ENCODE measurements around the gene NTRK2.

DNA sequence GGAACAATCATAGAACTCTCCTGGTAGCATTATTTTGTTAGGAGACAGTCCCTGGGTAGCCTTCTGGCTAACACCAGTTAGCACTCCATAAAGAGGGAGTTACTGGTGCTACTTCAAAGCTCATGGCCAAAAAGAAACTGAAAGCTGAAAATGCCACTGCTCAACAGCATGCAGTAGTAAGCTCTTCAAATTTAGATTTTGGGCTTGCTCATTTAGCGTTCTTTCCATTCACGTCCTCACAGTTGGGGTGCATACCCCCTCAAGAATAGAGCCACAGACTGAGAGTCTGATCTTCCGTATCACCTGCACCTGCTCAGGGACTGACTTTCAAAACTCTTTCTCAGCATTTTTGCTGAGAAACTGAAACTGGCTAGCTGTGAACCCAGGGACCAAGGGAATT lies 24.7 kb downstream of the NTRK2 start:
- TF ChIP-seq, protein P1, sequence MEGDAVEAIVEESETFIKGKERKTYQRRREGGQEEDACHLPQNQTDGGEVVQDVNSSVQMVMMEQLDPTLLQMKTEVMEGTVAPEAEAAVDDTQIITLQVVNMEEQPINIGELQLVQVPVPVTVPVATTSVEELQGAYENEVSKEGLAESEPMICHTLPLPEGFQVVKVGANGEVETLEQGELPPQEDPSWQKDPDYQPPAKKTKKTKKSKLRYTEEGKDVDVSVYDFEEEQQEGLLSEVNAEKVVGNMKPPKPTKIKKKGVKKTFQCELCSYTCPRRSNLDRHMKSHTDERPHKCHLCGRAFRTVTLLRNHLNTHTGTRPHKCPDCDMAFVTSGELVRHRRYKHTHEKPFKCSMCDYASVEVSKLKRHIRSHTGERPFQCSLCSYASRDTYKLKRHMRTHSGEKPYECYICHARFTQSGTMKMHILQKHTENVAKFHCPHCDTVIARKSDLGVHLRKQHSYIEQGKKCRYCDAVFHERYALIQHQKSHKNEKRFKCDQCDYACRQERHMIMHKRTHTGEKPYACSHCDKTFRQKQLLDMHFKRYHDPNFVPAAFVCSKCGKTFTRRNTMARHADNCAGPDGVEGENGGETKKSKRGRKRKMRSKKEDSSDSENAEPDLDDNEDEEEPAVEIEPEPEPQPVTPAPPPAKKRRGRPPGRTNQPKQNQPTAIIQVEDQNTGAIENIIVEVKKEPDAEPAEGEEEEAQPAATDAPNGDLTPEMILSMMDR (IDR thresholded peaks at IDR 0.05 in 2 of 3, conservative IDR thresholded peaks at IDR 0.05 in 1 of 3; ENCODE audit: borderline replicate concordance in 1 of 3, insufficient read depth in 1 of 3, low read depth in 2 of 3, low read length in 2 of 3): no peak
- TF ChIP-seq EZH2 (IDR thresholded peaks at IDR 0.05) (no peak), POLR2A (IDR thresholded peaks at IDR 0.05; ENCODE audit: borderline replicate concordance, extremely low read depth, insufficient read depth, insufficient read length) (no peak), RAD21 (IDR thresholded peaks at IDR 0.05; ENCODE audit: low read depth) (no peak), EZH2phosphoT487 (IDR thresholded peaks at IDR 0.05; ENCODE audit: borderline replicate concordance) (no peak), ZNF274 (IDR thresholded peaks at IDR 0.05; ENCODE audit: low read depth, low read length) (no peak), POLR2AphosphoS5 (IDR thresholded peaks at IDR 0.05; ENCODE audit: low read depth, low read length) (no peak)
- TF ChIP-seq, protein P2, sequence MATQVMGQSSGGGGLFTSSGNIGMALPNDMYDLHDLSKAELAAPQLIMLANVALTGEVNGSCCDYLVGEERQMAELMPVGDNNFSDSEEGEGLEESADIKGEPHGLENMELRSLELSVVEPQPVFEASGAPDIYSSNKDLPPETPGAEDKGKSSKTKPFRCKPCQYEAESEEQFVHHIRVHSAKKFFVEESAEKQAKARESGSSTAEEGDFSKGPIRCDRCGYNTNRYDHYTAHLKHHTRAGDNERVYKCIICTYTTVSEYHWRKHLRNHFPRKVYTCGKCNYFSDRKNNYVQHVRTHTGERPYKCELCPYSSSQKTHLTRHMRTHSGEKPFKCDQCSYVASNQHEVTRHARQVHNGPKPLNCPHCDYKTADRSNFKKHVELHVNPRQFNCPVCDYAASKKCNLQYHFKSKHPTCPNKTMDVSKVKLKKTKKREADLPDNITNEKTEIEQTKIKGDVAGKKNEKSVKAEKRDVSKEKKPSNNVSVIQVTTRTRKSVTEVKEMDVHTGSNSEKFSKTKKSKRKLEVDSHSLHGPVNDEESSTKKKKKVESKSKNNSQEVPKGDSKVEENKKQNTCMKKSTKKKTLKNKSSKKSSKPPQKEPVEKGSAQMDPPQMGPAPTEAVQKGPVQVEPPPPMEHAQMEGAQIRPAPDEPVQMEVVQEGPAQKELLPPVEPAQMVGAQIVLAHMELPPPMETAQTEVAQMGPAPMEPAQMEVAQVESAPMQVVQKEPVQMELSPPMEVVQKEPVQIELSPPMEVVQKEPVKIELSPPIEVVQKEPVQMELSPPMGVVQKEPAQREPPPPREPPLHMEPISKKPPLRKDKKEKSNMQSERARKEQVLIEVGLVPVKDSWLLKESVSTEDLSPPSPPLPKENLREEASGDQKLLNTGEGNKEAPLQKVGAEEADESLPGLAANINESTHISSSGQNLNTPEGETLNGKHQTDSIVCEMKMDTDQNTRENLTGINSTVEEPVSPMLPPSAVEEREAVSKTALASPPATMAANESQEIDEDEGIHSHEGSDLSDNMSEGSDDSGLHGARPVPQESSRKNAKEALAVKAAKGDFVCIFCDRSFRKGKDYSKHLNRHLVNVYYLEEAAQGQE (IDR thresholded peaks at IDR 0.05; ENCODE audit: low read depth): no peak
- TF ChIP-seq, protein P3, sequence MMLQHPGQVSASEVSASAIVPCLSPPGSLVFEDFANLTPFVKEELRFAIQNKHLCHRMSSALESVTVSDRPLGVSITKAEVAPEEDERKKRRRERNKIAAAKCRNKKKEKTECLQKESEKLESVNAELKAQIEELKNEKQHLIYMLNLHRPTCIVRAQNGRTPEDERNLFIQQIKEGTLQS (IDR thresholded peaks at IDR 0.05): no peak
- TF ChIP-seq, protein P4, sequence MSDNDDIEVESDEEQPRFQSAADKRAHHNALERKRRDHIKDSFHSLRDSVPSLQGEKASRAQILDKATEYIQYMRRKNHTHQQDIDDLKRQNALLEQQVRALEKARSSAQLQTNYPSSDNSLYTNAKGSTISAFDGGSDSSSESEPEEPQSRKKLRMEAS (IDR thresholded peaks at IDR 0.05): no peak

Measured in HCT116 (cell line).